Neural progenitor cell (in vitro differentiated cells): Measurements from ENCODE around the gene DYNC1LI1.

Experiments
- EZH2 ChIP-seq: fragments of 200-600 bp; sonication (generic); IDR thresholded peaks from 2 replicates; pipeline ENCODE4 v1.6.1; 2017; ENCODE audit warnings: antibody characterized with exemption, mild to moderate bottlenecking, moderate library complexity
- EZH2phosphoT487 ChIP-seq: fragments of 200-600 bp; sonication (generic); IDR thresholded peaks from 2 replicates; pipeline ENCODE4 v1.6.1; 2017; ENCODE audit warnings: antibody characterized with exemption
- TF ChIP-seq, protein P1 (sequence below): fragments of 200-600 bp; sonication (generic); IDR thresholded peaks from 2 replicates; pipeline ENCODE4 v1.5.1; 2017; ENCODE audit warnings: antibody characterized with exemption, mild to moderate bottlenecking

DNA sequence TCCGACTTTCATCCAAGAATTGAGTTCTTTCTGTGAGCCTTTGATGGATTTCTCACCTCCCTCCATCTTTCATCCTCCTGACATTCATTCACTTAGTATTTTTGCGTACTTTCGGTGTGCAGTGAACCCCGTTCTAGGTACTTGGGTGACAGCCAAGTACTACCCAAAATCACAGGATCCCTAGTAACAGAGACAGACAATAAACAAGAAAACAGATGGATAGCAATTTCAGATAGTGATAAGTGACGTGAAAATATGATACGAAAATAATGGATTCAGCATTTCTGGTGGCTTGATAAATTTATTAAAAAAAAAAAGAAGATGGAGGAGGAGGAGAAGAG, 67.7 kb downstream of the DYNC1LI1 start:
- TF ChIP-seq, protein P1, sequence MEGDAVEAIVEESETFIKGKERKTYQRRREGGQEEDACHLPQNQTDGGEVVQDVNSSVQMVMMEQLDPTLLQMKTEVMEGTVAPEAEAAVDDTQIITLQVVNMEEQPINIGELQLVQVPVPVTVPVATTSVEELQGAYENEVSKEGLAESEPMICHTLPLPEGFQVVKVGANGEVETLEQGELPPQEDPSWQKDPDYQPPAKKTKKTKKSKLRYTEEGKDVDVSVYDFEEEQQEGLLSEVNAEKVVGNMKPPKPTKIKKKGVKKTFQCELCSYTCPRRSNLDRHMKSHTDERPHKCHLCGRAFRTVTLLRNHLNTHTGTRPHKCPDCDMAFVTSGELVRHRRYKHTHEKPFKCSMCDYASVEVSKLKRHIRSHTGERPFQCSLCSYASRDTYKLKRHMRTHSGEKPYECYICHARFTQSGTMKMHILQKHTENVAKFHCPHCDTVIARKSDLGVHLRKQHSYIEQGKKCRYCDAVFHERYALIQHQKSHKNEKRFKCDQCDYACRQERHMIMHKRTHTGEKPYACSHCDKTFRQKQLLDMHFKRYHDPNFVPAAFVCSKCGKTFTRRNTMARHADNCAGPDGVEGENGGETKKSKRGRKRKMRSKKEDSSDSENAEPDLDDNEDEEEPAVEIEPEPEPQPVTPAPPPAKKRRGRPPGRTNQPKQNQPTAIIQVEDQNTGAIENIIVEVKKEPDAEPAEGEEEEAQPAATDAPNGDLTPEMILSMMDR: no peak
- TF ChIP-seq EZH2phosphoT487: no peak
- no peak for TF ChIP-seq EZH2
